Left hindlimb (tissue), 1 donor: ENCODE data around the gene ARG2.

ENCODE experiments used
- DNase-seq: peaks from one replicate; pipeline ENCODE4 v3.0.0-alpha.2; 2018

The ARG2 gene

GRCh38 chr14:67641480-67641879, 21.8 kb downstream of the ARG2 start:
- DNase-seq: no peak

GRCh38 chr14:67641902-67642749, 22.4 kb downstream of the ARG2 start:
- DNase-seq: no peak

- DNase-seq: no peak
Observed at GRCh38 chr14:67643713-67644112, 24.0 kb downstream of the ARG2 start.

- no peak for DNase-seq
Observed at GRCh38 chr14:67644428-67644827, 24.7 kb downstream of the ARG2 start.

GRCh38 chr14:67645414-67645813, 25.7 kb downstream of the ARG2 start:
- DNase-seq: no peak

- no peak for DNase-seq
Observed at GRCh38 chr14:67646131-67646530, 26.4 kb downstream of the ARG2 start.

GRCh38 chr14:67650151-67650550, 30.4 kb downstream of the ARG2 start:
- DNase-seq: no peak

- no peak for DNase-seq
Observed at GRCh38 chr14:67650694-67651093, 31.0 kb downstream of the ARG2 start.

GRCh38 chr14:67652189-67652588, 32.5 kb downstream of the ARG2 start:
- no peak for DNase-seq

- DNase-seq: no peak
Observed at GRCh38 chr14:67653651-67654280, 34.0 kb downstream of the ARG2 start.

- DNase-seq: no peak
Observed at GRCh38 chr14:67663633-67664032, 43.9 kb downstream of the ARG2 start.

- DNase-seq: no peak
Observed at GRCh38 chr14:67665868-67666267, 46.1 kb downstream of the ARG2 start.

GRCh38 chr14:67666750-67667449, 47.2 kb downstream of the ARG2 start:
- DNase-seq: no peak

GRCh38 chr14:67668559-67668958, 48.8 kb downstream of the ARG2 start:
- DNase-seq: no peak

GRCh38 chr14:67673451-67673850, 53.7 kb downstream of the ARG2 start:
- DNase-seq: no peak

- peak; percentile 69 for DNase-seq
Observed at GRCh38 chr14:67674139-67674479, 54.4 kb downstream of the ARG2 start.

- DNase-seq: peak; percentile 93
Observed at GRCh38 chr14:67674480-67675218, 54.9 kb downstream of the ARG2 start, which contains the start of gene VTI1B. Gene VTI1B, minus strand, starts transcription at chr14:67674632. Its CDS starts 143 bp downstream, at chr14:67674489.

GRCh38 chr14:67675219-67675582, 55.5 kb downstream of the ARG2 start:
- DNase-seq: no peak

- no peak for DNase-seq
Observed at GRCh38 chr14:67679006-67679405, 59.3 kb downstream of the ARG2 start.

GRCh38 chr14:67680121-67680602, 60.4 kb downstream of the ARG2 start:
- DNase-seq: no peak

GRCh38 chr14:67680941-67681340, 61.2 kb downstream of the ARG2 start:
- no peak for DNase-seq

GRCh38 chr14:67683842-67684241, 64.1 kb downstream of the ARG2 start:
- DNase-seq: no peak

- DNase-seq: no peak
Observed at GRCh38 chr14:67690011-67690410, 70.3 kb downstream of the ARG2 start.
